ENCODE measurements around the gene RBBP5.
A peak's percentile ranks its signal among the peaks of the same experiment; 100 is the strongest.
"Not testable (repeated sequence)": the region's sequence is repeated elsewhere in the genome, so short reads cannot be mapped to it uniquely, and the experiment has no call there.

Gene RBBP5

GRCh38 chr1:205121660-205122488, at the start of gene RBBP5:
Gene RBBP5, minus strand, starts transcription at chr1:205121978. Its CDS starts 105 bp downstream, at chr1:205121873.
- DNase-seq: peak; percentile 88 to 94

GRCh38 chr1:205171369-205171768, 49.6 kb upstream of the RBBP5 start:
- DNase-seq: no peak

GRCh38 chr1:205170532-205171269, 48.9 kb upstream of the RBBP5 start:
- no peak for DNase-seq

GRCh38 chr1:205169248-205169647, 47.5 kb upstream of the RBBP5 start:
- no peak for DNase-seq

- DNase-seq: no peak
Observed at GRCh38 chr1:205168291-205168690, 46.5 kb upstream of the RBBP5 start.

GRCh38 chr1:205162301-205162700, 40.5 kb upstream of the RBBP5 start:
- no peak for DNase-seq

- DNase-seq: no peak
Observed at GRCh38 chr1:205161076-205161475, 39.3 kb upstream of the RBBP5 start.

- DNase-seq: no peak
Observed at GRCh38 chr1:205158048-205158616, 36.4 kb upstream of the RBBP5 start.

- not testable (repeated sequence) for DNase-seq
Observed at GRCh38 chr1:205155665-205156377, 34.0 kb upstream of the RBBP5 start.

GRCh38 chr1:205152505-205152904, 30.7 kb upstream of the RBBP5 start:
- no peak for DNase-seq

GRCh38 chr1:205150651-205151428, 29.1 kb upstream of the RBBP5 start:
- no peak for DNase-seq

GRCh38 chr1:205147191-205147835, 25.5 kb upstream of the RBBP5 start:
- no peak for DNase-seq

GRCh38 chr1:205144751-205145150, 23.0 kb upstream of the RBBP5 start:
- DNase-seq: no peak

- no peak for DNase-seq
Observed at GRCh38 chr1:205144046-205144720, 22.4 kb upstream of the RBBP5 start.

- DNase-seq: no peak
Observed at GRCh38 chr1:205142102-205142469, 20.3 kb upstream of the RBBP5 start.

GRCh38 chr1:205141236-205142101, 19.7 kb upstream of the RBBP5 start:
- DNase-seq: peak; percentile 57 to 66

GRCh38 chr1:205140113-205140512, 18.3 kb upstream of the RBBP5 start:
- no peak for DNase-seq

GRCh38 chr1:205137901-205138300, 16.1 kb upstream of the RBBP5 start:
- no peak for DNase-seq

GRCh38 chr1:205133287-205133686, 11.5 kb upstream of the RBBP5 start:
- DNase-seq: no peak

- DNase-seq: no peak
Observed at GRCh38 chr1:205129447-205130029, 7.8 kb upstream of the RBBP5 start.
